Measurements from ENCODE around the gene CDK16.

DNA sequence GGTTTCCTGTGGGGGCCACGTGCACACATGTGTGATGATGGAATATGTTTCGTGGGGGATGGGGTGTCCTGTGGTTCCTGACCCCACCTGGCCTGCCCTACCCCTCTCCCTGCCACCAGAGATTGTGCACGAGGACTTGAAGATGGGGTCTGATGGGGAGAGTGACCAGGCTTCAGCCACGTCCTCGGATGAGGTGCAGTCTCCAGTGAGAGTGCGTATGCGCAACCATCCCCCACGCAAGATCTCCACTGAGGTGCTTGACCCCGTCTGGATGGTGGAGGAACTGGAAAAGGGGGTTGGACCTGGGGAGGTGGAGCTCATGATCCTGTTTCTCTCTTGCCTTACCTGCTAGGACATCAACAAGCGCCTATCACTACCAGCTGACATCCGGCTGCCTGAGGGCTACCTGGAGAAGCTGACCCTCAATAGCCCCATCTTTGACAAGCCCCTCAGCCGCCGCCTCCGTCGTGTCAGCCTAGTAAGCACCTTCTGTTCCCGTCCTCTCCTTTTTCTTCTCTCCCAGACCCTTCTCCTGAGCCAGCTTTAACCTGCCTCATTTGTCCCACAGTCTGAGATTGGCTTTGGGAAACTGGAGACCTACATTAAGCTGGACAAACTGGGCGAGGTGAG, 5.9 kb downstream of the CDK16 start:
- TF ChIP-seq, protein P1, sequence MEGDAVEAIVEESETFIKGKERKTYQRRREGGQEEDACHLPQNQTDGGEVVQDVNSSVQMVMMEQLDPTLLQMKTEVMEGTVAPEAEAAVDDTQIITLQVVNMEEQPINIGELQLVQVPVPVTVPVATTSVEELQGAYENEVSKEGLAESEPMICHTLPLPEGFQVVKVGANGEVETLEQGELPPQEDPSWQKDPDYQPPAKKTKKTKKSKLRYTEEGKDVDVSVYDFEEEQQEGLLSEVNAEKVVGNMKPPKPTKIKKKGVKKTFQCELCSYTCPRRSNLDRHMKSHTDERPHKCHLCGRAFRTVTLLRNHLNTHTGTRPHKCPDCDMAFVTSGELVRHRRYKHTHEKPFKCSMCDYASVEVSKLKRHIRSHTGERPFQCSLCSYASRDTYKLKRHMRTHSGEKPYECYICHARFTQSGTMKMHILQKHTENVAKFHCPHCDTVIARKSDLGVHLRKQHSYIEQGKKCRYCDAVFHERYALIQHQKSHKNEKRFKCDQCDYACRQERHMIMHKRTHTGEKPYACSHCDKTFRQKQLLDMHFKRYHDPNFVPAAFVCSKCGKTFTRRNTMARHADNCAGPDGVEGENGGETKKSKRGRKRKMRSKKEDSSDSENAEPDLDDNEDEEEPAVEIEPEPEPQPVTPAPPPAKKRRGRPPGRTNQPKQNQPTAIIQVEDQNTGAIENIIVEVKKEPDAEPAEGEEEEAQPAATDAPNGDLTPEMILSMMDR (conservative IDR thresholded peaks at IDR 0.05 in 1 of 2, IDR thresholded peaks at IDR 0.05 in 1 of 2; ENCODE audit: extremely low read depth in 1 of 2, insufficient read depth in 1 of 2, low read depth in 1 of 2, low read length in 2 of 2) = no peak
- no peak for TF ChIP-seq EZH2 (IDR thresholded peaks at IDR 0.05; ENCODE audit: borderline replicate concordance, low read length)

Measured in mammary epithelial cell (primary cell).